NOMO-1 (cell line): ENCODE data around the gene ANTXR1.
A peak's percentile ranks its signal among the peaks of the same experiment; 100 is the strongest.

ENCODE experiments used
- DNase-seq, 2 experiments: peaks; one replicate each; lab custom pipeline; 2025; ENCODE audit not compliant: unreplicated experiment in 2 of 2; lab: John Stamatoyannopoulos, UW

Gene ANTXR1

GRCh38 chr2:69092857-69093256 lies 79.9 kb downstream of the ANTXR1 start:
- DNase-seq, result peak; percentile 5 to 70

GRCh38 chr2:69095305-69095704 lies 82.3 kb downstream of the ANTXR1 start:
- DNase-seq, result no peak

GRCh38 chr2:69096326-69097095 lies 83.5 kb downstream of the ANTXR1 start:
- DNase-seq, result no peak

GRCh38 chr2:69097148-69097610 lies 84.2 kb downstream of the ANTXR1 start:
- no peak for DNase-seq

GRCh38 chr2:69097891-69098655 lies 85.1 kb downstream of the ANTXR1 start:
- no peak for DNase-seq

GRCh38 chr2:69099541-69099940 lies 86.6 kb downstream of the ANTXR1 start:
- DNase-seq, result no peak

- DNase-seq, result no peak
Observed at GRCh38 chr2:69100220-69100723, 87.3 kb downstream of the ANTXR1 start.

GRCh38 chr2:69102041-69102593 lies 89.1 kb downstream of the ANTXR1 start:
- DNase-seq, result no peak

GRCh38 chr2:69103419-69103818 lies 90.4 kb downstream of the ANTXR1 start:
- DNase-seq, result no peak

- DNase-seq, result no peak
Observed at GRCh38 chr2:69104261-69104660, 91.3 kb downstream of the ANTXR1 start.

GRCh38 chr2:69109255-69109654 lies 96.3 kb downstream of the ANTXR1 start:
- DNase-seq, result no peak

- no peak for DNase-seq
Observed at GRCh38 chr2:69111076-69111475, 98.1 kb downstream of the ANTXR1 start.

- no peak for DNase-seq
Observed at GRCh38 chr2:69113627-69114026, 100.6 kb downstream of the ANTXR1 start.

GRCh38 chr2:69114534-69114933 lies 101.6 kb downstream of the ANTXR1 start:
- DNase-seq, result no peak

GRCh38 chr2:69116438-69116837 lies 103.5 kb downstream of the ANTXR1 start:
- no peak for DNase-seq

- DNase-seq, result no peak
Observed at GRCh38 chr2:69118609-69119008, 105.6 kb downstream of the ANTXR1 start.

GRCh38 chr2:69119104-69119894 lies 106.3 kb downstream of the ANTXR1 start:
- DNase-seq, result no peak

- no peak for DNase-seq
Observed at GRCh38 chr2:69122271-69122670, 109.3 kb downstream of the ANTXR1 start.

GRCh38 chr2:69123182-69123581 lies 110.2 kb downstream of the ANTXR1 start:
- no peak for DNase-seq

GRCh38 chr2:69124343-69124742 lies 111.4 kb downstream of the ANTXR1 start:
- DNase-seq, result no peak

GRCh38 chr2:69125816-69126215 lies 112.8 kb downstream of the ANTXR1 start:
- DNase-seq, result no peak
